A549 treated with Hydrocortisone at 1 μM for 4 hours (cell line): ENCODE measurements around the gene KRT5. TPM values are rescaled to one million over a fixed set of nuclear protein-coding genes. Genes with fewer than 3 reads are reported as not detected.

ENCODE experiments used
- total RNA-seq: library from RNA; stranded (reverse); fragments of 200-300 nt; extraction: Qiagen RNA extraction; gene quantifications from 5 replicates; pipeline ENCODE4 v1.2.3, GENCODE V29; 2022

KRT5 gene
- total RNA-seq = 0.39 to 0.69 TPM (median 0.53 TPM) in 5 replicates

DNA sequence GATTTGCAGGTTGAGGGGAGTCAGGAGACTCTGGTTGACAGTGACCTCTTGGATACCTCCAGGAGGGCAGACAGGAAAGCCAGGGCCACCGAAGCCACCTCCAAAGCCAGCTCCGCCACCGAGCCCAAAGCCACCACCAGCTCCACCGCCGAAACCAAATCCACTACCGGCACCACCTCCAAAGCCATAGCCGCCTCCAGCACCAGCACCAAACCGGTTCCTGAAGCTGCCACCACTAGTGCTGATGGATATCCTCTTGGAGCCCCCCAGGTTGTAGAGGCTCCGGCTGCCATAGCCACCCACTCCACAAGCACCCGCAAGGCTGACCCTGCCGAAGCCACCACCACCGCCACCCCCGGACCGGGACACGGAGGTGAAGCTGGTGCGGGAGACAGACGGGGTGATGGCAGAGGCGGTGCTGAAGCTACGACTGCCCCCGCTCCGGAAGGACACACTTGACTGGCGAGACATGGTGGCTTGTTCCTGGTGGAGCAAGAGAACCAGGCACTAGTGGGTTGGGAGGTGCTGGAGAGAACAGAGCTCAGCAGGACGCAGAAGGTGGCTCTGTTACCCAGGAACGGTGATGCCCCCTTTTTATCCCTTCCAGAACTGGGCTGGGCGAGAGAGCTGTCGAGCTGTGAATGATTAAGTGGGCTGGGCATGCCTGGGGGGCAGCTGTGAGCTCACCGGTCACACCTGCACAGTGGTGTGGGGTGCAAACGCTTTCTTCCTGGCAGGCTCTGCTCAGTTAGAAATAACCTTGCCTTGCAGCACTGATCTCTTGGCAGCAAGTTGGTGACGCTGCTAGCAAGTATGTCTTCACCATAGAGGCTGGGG, at the start of gene KRT5:
Gene KRT5 (minus strand): TSS at position 569 of the 837 bp plus-strand sequence. CDS start 98 bp downstream, at position 471.

GRCh38 chr12:52552681-52553195, 32.5 kb upstream of the KRT5 start, which contains the start of gene KRT71:
Gene KRT71, minus strand, starts transcription at chr12:52553145. Its CDS starts 68 bp downstream, at chr12:52553077.

DNA sequence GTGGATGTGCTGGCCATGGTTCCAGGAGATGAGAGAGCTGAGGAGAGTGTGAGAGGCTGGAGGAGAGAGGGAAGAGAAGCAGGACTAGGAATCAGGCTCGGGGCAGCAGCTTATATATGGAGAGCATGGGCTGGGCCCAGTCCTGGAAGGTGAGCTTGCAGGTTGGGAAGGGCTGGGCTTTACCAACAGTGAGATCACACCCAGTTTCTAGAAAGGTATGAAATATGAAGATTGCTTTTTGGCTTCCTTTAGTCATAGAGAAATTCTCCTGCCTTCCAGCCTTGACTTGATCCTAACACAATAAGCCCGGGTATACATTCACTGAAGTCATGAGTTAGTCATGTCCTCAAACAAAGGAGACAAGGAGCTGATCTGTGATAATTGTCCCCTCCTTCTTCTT, 27.0 kb downstream of the KRT5 start, which contains the start of gene KRT6A:
Gene KRT6A (minus strand): TSS at position 86 of the 400 bp plus-strand sequence. CDS start 69 bp downstream, at position 17.

GRCh38 chr12:52473768-52474167, 46.4 kb downstream of the KRT5 start, which contains the start of gene KRT6C:
Gene KRT6C, minus strand, starts transcription at chr12:52473805. Its CDS starts 68 bp downstream, at chr12:52473737.

Other genes with a start within 250 kb of the KRT5 start
- gene KRT86, start 245.7 kb downstream of the KRT5 start, total RNA-seq = 27.6 to 49.8 TPM (median 46.4 TPM) in 5 replicates
- gene KRT81, start 228.9 kb downstream of the KRT5 start, total RNA-seq = 3,045 to 4,083 TPM (median 3,944 TPM) in 5 replicates
- gene KRT83, start 199.0 kb downstream of the KRT5 start, total RNA-seq = 2.1 to 7.9 TPM (median 6.3 TPM) in 5 replicates
- gene KRT85, start 152.9 kb downstream of the KRT5 start, total RNA-seq = 0.05 TPM in 1 of 5 replicates, not detected in the others
- gene KRT84, start 134.7 kb downstream of the KRT5 start, total RNA-seq = not detected in 5 replicates
- gene KRT82, start 114.1 kb downstream of the KRT5 start, total RNA-seq = not detected in 5 replicates
- 0.07 to 0.18 TPM (median 0.09 TPM) in 5 replicates for gene KRT75, start 86.0 kb downstream of the KRT5 start, total RNA-seq
- gene KRT6B, start 68.2 kb downstream of the KRT5 start, total RNA-seq = 0.05 to 0.09 TPM in 2 of 5 replicates, not detected in the others
- gene KRT6C, start 46.6 kb downstream of the KRT5 start, total RNA-seq = 0.06 TPM in 1 of 5 replicates, not detected in the others
- gene KRT6A, start 27.1 kb downstream of the KRT5 start, total RNA-seq = 10.3 to 13.4 TPM (median 11.2 TPM) in 5 replicates
- gene KRT71, start 32.8 kb upstream of the KRT5 start, total RNA-seq = 0.05 TPM in 1 of 5 replicates, not detected in the others
- not detected in 5 replicates for gene KRT74, start 53.4 kb upstream of the KRT5 start, total RNA-seq
- gene KRT72, start 81.1 kb upstream of the KRT5 start, total RNA-seq = 0.07 TPM in 1 of 5 replicates, not detected in the others
- gene KRT73, start 98.2 kb upstream of the KRT5 start, total RNA-seq = 0.06 TPM in 1 of 5 replicates, not detected in the others
- gene KRT2, start 131.8 kb upstream of the KRT5 start, total RNA-seq = not detected in 5 replicates
- not detected in 5 replicates for gene KRT1, start 160.0 kb upstream of the KRT5 start, total RNA-seq
- not detected in 5 replicates for gene KRT77, start 183.1 kb upstream of the KRT5 start, total RNA-seq